Nephron (organoid): ENCODE data around the gene MICU2.
A peak's percentile ranks its signal among the peaks of the same experiment; 100 is the strongest.

ENCODE experiments used
- H3K27ac Mint-ChIP-seq, 3 experiments: 2 replicates each; pipeline ENCODE4 v1.8.0; 2020; ENCODE audit warnings: mixed read lengths in 3 of 3, mild to moderate bottlenecking in 2 of 3, moderate library complexity in 1 of 3
- H3K27me3 Mint-ChIP-seq: 2 replicates; pipeline ENCODE4 v1.8.0; 2021; ENCODE audit warnings: low read depth, mild to moderate bottlenecking, moderate library complexity, mixed read lengths
- H3K36me3 Mint-ChIP-seq: 2 replicates; pipeline ENCODE4 v1.8.0; 2020; ENCODE audit warnings: low read depth, mixed read lengths
- H3K4me1 Mint-ChIP-seq: 2 replicates; pipeline ENCODE4 v1.8.0; 2020; ENCODE audit warnings: mixed read lengths
- H3K4me3 Mint-ChIP-seq, 3 experiments: 2 replicates each; pipeline ENCODE4 v1.8.0; 2020; ENCODE audit warnings: mild to moderate bottlenecking in 3 of 3, mixed read lengths in 3 of 3, moderate library complexity in 2 of 3
- H3K9me3 Mint-ChIP-seq: 2 replicates; pipeline ENCODE4 v1.8.0; 2020; ENCODE audit warnings: mixed read lengths
- CTCF ChIP-seq, 3 experiments: fragments of 200-600 bp; sonication (generic); IDR thresholded peaks; one replicate each; pipeline ENCODE4 v1.5.0; 2021; ENCODE audit warnings: antibody characterized with exemption in 3 of 3; ENCODE audit not compliant: unreplicated experiment in 3 of 3

MICU2 gene

GRCh38 chr13:21458813-21459701 is 144.9 kb downstream of the MICU2 start, which contains the start of gene ZDHHC20:
TSS of gene ZDHHC20 (minus strand) at chr13:21459303. CDS start at chr13:21459171, 132 bp downstream.
- TF ChIP-seq CTCF (IDR thresholded peaks at IDR 0.05; ENCODE audit: unreplicated experiment in 3 of 3) = no peak
- Mint-ChIP-seq H3K36me3 (peaks cover 23% of the 10 kb centered on the region), H3K27ac (peak within 1 kb of the TSS; percentile 85 to 93 (median 93)), H3K4me1 (peaks cover 17% of the 10 kb centered on the region), H3K27me3 (peaks cover 4% of the 10 kb centered on the region), H3K4me3 (peak within 1 kb of the TSS; percentile 96 to 97 (median 96)), H3K9me3 (peaks cover 17% of the 10 kb centered on the region)

GRCh38 chr13:21458451-21458812 is 145.5 kb downstream of the MICU2 start:
- peaks cover 4% of the 10 kb centered on the region for H3K27me3 Mint-ChIP-seq
- TF ChIP-seq CTCF (IDR thresholded peaks at IDR 0.05; ENCODE audit: unreplicated experiment in 3 of 3) = no peak
- peaks cover 17% of the 10 kb centered on the region for H3K9me3 Mint-ChIP-seq
- peak overlapping the region; percentile 96 to 97 (median 96) for H3K4me3 Mint-ChIP-seq
- peak overlapping the region; percentile 85 to 93 (median 93) for H3K27ac Mint-ChIP-seq
- H3K4me1 Mint-ChIP-seq = peaks cover 17% of the 10 kb centered on the region
- H3K36me3 Mint-ChIP-seq = peaks cover 24% of the 10 kb centered on the region

GRCh38 chr13:21453387-21454081 is 150.4 kb downstream of the MICU2 start:
- Mint-ChIP-seq H3K27ac (no peak overlapping the region), H3K9me3 (peaks cover 37% of the 10 kb centered on the region), H3K36me3 (peaks cover 62% of the 10 kb centered on the region), H3K4me3 (no peak overlapping the region), H3K4me1 (peaks cover 17% of the 10 kb centered on the region), H3K27me3 (no peaks in the 10 kb centered on the region)
- no peak for TF ChIP-seq CTCF (IDR thresholded peaks at IDR 0.05; ENCODE audit: unreplicated experiment in 3 of 3)

- peaks cover 69% of the 10 kb centered on the region for H3K36me3 Mint-ChIP-seq
- no peak overlapping the region for H3K4me3 Mint-ChIP-seq
- no peaks in the 10 kb centered on the region for H3K27me3 Mint-ChIP-seq
- no peaks in the 10 kb centered on the region for H3K4me1 Mint-ChIP-seq
- no peak overlapping the region for H3K27ac Mint-ChIP-seq
- no peak for TF ChIP-seq CTCF (IDR thresholded peaks at IDR 0.05; ENCODE audit: unreplicated experiment in 3 of 3)
- peaks cover 47% of the 10 kb centered on the region for H3K9me3 Mint-ChIP-seq
Measured at GRCh38 chr13:21450936-21451335, 153.0 kb downstream of the MICU2 start.

GRCh38 chr13:21446656-21447055 is 157.3 kb downstream of the MICU2 start:
- Mint-ChIP-seq H3K27me3 (no peaks in the 10 kb centered on the region), H3K4me3 (no peak overlapping the region)
- TF ChIP-seq CTCF (IDR thresholded peaks at IDR 0.05; ENCODE audit: unreplicated experiment in 3 of 3) = no peak

More at GRCh38 chr13:21446656-21447055, 157.3 kb downstream of the MICU2 start:
- Mint-ChIP-seq H3K27ac (no peak overlapping the region), H3K9me3 (peaks cover 51% of the 10 kb centered on the region), H3K36me3 (peaks cover 68% of the 10 kb centered on the region), H3K4me1 (no peaks in the 10 kb centered on the region)
